ENCODE results near the gene TIGD1. TPM values are rescaled to one million over a fixed set of nuclear protein-coding genes. Genes with fewer than 3 reads are reported as not detected.

TIGD1 gene
- total RNA-seq, 1 donor from 2014 or later: 8.8 TPM

GRCh38 chr2:232524771-232525170 lies 25.6 kb downstream of the TIGD1 start:
- intact Hi-C loops (cut with micrococcal nuclease): loop anchor here (5.0 to 10.0 kb wide), 2 partner anchors 82 to 620 kb away; no protein-coding TSS in a partner anchor

DNA sequence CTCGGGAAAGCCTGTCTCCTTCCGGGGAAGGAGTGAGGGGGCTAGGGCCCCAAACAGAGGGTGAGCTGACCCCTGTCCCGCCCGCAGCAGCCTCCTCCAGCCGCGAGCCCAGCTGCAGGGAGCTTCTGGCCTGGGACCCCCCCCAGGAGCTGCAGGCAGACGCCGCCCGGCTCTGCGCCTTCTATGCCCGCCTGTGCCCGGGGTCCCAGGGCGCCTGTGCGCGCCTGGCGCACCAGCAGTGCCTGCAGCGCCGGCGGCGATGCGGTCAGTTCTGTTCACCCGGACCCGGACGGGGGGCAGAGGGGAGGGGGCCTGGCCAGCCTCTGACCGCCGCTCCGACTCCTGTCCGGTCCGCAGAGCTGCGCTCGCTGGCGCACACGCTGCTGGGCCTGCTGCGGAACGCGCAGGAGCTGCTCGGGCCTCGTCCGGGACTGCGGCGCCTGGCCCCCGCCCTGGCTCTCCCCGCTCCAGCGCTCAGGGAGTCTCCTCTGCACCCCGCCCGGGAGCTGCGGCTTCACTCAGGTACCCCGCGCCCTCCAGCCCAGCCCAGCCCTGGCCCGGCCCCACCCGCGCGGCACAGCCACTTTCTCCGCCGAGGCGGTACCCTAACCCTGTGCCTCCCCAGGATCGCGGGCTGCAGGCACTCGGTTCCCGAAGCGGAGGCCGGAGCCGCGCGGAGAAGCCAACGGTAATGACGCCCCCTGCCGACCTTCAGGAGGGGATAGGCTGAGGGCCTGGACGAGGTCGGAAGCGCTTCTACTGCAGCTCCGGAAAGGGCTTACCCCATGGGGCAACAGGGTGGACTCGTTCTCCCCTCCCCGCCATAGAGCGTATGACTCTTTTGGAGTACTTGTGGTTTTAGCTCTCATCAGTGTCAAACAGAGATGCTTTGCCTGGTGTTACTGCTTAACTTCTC lies 26.4 kb downstream of the TIGD1 start:
- intact Hi-C loops (cut with micrococcal nuclease): loop anchor here (5.0 to 10.0 kb wide), 2 partner anchors 82 to 619 kb away; no protein-coding TSS in a partner anchor

DNA sequence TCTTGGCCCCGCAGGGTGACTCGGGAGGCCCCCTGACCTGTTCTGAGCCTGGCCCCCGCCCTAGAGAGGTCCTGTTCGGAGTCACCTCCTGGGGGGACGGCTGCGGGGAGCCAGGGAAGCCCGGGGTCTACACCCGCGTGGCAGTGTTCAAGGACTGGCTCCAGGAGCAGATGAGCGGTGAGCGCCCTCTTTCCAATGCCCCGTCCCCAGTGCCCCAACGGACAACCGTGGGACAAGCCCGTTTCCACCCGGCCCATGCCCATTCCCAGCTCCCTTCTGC lies 27.0 kb downstream of the TIGD1 start:
- intact Hi-C loops (cut with micrococcal nuclease): loop anchor here (5.0 to 10.0 kb wide), 2 partner anchors 81 to 619 kb away; no protein-coding TSS in a partner anchor

- intact Hi-C loops (cut with micrococcal nuclease): loop anchor here (5.0 to 10.0 kb wide), 2 partner anchors 81 to 618 kb away; no protein-coding TSS in a partner anchor
These were observed 27.5 kb downstream of the TIGD1 start for GRCh38 chr2:232522623-232523401.

GRCh38 chr2:232521959-232522622 lies 28.3 kb downstream of the TIGD1 start:
- intact Hi-C loops (cut with micrococcal nuclease): loop anchor here (5.0 to 10.0 kb wide), 2 partner anchors 80 to 617 kb away; no protein-coding TSS in a partner anchor

DNA sequence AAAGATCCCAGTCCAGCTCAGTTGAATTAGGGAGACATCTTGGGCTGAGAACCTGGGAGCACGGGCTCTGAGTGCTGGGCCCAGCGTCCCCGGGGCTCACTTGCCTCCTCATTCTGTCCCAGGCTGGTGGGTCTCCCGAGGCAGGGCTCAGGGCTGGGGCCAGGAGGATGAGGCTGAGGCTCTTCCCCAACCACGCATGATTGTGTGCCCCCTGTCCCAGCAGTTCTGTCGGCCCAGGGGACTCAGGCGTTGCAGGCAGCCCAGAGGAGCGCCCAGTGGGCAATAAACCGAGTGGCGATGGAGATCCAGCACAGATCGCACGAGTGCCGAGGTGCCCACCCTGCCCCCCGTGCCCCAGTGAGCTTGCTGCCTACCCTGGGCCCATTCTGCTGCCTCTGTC lies 29.3 kb downstream of the TIGD1 start:
- intact Hi-C loops (cut with micrococcal nuclease): loop anchor here (5.0 to 10.0 kb wide), 2 partner anchors 79 to 616 kb away; no protein-coding TSS in a partner anchor

- intact Hi-C loops (cut with micrococcal nuclease): loop anchor here (5.0 to 10.0 kb wide), 2 partner anchors 78 to 616 kb away; no protein-coding TSS in a partner anchor
These were observed 29.9 kb downstream of the TIGD1 start for GRCh38 chr2:232520489-232520888.

GRCh38 chr2:232519581-232520438 lies 30.5 kb downstream of the TIGD1 start, which contains the start of gene PRSS56:
PRSS56 (plus strand) TSS chr2:232520388; CDS start chr2:232520599, 211 bp downstream.
- intact Hi-C loops (cut with micrococcal nuclease): loop anchor here (5.0 to 10.0 kb wide), 2 partner anchors 78 to 615 kb away; no protein-coding TSS in a partner anchor

GRCh38 chr2:232518844-232519243 lies 31.5 kb downstream of the TIGD1 start:
- intact Hi-C loops (cut with micrococcal nuclease): no loop called here

- intact Hi-C loops (cut with micrococcal nuclease): no loop called here
These were observed 33.8 kb downstream of the TIGD1 start for GRCh38 chr2:232516551-232516950.

DNA sequence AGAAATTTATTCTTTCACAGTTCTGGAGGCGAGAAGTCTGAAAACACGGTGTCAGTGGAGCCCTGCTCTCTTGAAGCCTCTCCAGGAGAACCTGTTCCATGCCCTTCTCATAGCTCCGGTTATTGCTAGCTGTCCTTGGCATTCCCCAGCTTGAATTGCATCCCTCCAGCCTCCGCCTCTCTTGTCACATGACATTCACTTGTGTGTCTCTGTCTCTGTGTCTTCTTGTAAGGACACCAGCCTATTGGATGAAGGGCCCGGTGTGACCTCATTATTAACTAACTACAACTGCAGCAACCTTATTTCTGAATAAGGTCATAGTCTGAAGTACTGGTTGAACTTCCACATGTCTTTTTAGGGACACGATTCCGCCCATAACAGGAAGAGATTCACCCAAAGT lies 34.7 kb downstream of the TIGD1 start:
- intact Hi-C loops (cut with micrococcal nuclease): no loop called here

GRCh38 chr2:232513353-232513752 lies 37.0 kb downstream of the TIGD1 start:
- intact Hi-C loops (cut with micrococcal nuclease): no loop called here

GRCh38 chr2:232512602-232513001 lies 37.8 kb downstream of the TIGD1 start:
- intact Hi-C loops (cut with micrococcal nuclease): no loop called here

DNA sequence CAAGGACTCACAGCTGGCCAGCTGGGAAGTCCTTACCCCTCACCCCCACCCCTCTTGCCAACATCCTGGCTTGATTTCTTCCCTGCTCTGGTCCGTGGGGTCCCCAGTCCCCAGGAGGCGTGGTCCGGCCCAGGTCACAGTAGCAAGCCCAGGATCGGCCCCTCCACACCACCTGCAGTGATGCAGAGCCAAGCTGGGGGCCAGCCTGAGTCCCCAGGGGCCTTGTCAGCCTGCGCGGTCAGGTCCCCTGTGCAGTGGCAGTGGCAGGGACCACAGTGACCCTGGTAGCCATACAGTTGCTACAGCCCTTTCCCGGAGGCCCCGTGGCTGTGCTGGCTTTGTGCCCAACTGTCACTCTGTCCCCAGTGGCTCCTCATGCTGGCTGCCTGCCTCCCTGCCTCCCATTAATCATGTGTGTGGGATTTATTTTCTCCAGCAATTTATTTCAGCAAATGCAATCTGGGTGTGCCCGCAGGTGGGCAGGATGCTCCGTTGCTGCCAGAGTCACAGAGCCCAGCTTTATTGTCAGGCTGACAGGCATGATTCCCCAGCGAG lies 38.9 kb downstream of the TIGD1 start:
- intact Hi-C loops (cut with micrococcal nuclease): no loop called here

GRCh38 chr2:232508251-232508650 lies 42.1 kb downstream of the TIGD1 start:
- intact Hi-C loops (cut with micrococcal nuclease): no loop called here

- intact Hi-C loops (cut with micrococcal nuclease): no loop called here
These were observed 43.6 kb downstream of the TIGD1 start for GRCh38 chr2:232506709-232507108.

- intact Hi-C loops (cut with micrococcal nuclease): no loop called here
These were observed 44.5 kb downstream of the TIGD1 start for GRCh38 chr2:232505856-232506255.

DNA sequence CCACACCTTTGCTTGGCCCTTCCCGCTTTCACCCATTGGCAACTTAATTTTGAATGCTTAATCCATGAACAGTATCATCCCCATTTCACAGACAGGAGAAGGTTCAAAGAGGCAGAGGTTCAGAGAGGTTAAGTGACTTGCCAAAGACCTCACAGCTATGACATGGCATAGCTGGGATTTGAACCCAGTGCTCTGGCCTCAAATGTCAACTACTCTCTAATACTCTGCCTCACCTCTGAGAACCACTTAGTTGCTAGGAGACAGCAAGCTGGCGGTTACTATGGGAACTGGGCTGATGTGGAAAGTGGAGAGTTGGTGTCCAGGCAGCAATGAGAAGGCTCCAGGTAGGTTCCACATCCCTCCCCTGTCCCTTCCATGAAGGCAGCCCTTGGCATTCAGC lies 45.9 kb downstream of the TIGD1 start:
- intact Hi-C loops (cut with micrococcal nuclease): no loop called here

GRCh38 chr2:232503809-232504323 lies 46.5 kb downstream of the TIGD1 start:
- intact Hi-C loops (cut with micrococcal nuclease): no loop called here
